OCI-LY3 (cell line): ENCODE measurements around the gene ORC3.
"Not testable (repeated sequence)": the region's sequence is repeated elsewhere in the genome, so short reads cannot be mapped to it uniquely, and the experiment has no call there.

Experiments
- H2AFZ ChIP-seq: fragments of 200-600, 300-600 bp; shearing (Covaris generic); 2 replicates; pipeline ENCODE4 v1.6.0; 2014; ENCODE audit warnings: antibody characterized with exemption, low read depth, low read length
- H3K27ac ChIP-seq: fragments of 200-600, 300-600 bp; sonication (generic); 2 replicates; pipeline ENCODE4 v1.5.1; 2014; ENCODE audit warnings: mild to moderate bottlenecking, low read length, moderate library complexity, mixed read lengths
- H3K27me3 ChIP-seq: fragments of 200-600, 300-600 bp; sonication (generic); 2 replicates; pipeline ENCODE4 v1.6.1; 2014; ENCODE audit warnings: low read depth, low read length, mixed read lengths
- H3K36me3 ChIP-seq: fragments of 200-600, 300-600 bp; sonication (generic); replicated peaks from 2 replicates; pipeline ENCODE3; 2014; ENCODE audit warnings: low read depth, low read length, mixed read lengths
- H3K4me1 ChIP-seq: fragments of 300-600, 200-600 bp; sonication (generic); 2 replicates; pipeline ENCODE4 v1.6.1; 2014; ENCODE audit warnings: low read length, mixed read lengths
- H3K4me2 ChIP-seq: fragments of 200-600, 300-600 bp; sonication (generic); 2 replicates; pipeline ENCODE4 v1.6.1; 2014; ENCODE audit warnings: low read length, mixed read lengths
- H3K4me3 ChIP-seq: fragments of 300-600, 200-600 bp; sonication (generic); 2 replicates; pipeline ENCODE4 v1.5.1; 2014; ENCODE audit warnings: antibody characterized with exemption, mild to moderate bottlenecking, low read length, moderate library complexity
- H3K79me2 ChIP-seq: fragments of 300-600, 200-600 bp; shearing (Covaris generic); 2 replicates; pipeline ENCODE4 v1.6.1; 2014; ENCODE audit warnings: mild to moderate bottlenecking, low read length, mixed read lengths
- H3K9ac ChIP-seq: fragments of 300-600, 200-600 bp; shearing (Covaris generic); 2 replicates; pipeline ENCODE4 v1.6.0; 2014; ENCODE audit warnings: mild to moderate bottlenecking, low read length, moderate library complexity
- H3K9me3 ChIP-seq: fragments of 200-600, 300-600 bp; shearing (Covaris generic); 2 replicates; pipeline ENCODE4 v1.6.1; 2014; ENCODE audit warnings: low read length, mixed read lengths; ENCODE audit not compliant: insufficient read depth
- H4K20me1 ChIP-seq: fragments of 200-600, 300-600 bp; sonication (generic); 2 replicates; pipeline ENCODE4 v1.6.1; 2016; ENCODE audit warnings: low read length, mixed read lengths; ENCODE audit not compliant: insufficient read depth
- EZH2phosphoT487 ChIP-seq: fragments of 200-600 bp; shearing (Covaris generic); IDR thresholded peaks from 2 replicates; pipeline ENCODE4 v1.6.1; 2018; ENCODE audit warnings: antibody characterized with exemption, mixed run types, low read depth
- TF ChIP-seq, protein P1 (sequence below): fragments of 200-600, 300-600 bp; sonication (generic); IDR thresholded peaks from 2 replicates; pipeline ENCODE4 v1.5.1; 2014; ENCODE audit warnings: antibody characterized with exemption, low read length, low read depth

ORC3 gene

DNA sequence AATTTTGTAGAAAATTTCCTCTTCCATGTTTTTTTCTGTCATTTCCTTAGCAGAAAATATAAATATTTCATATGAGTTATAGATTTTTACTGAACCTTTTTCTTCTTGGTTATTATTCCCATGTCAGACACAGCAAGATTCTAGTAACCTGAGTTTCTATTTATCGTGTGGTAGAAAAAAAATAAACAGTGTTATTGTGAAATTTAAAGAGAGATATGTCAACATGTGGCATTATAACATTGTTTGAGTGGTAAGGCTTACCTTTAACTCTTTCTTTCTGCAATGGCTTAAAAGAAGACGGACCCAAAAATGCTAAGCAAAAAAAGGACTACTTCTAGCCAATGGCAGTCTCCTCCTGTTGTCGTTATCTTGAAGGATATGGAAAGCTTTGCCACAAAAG, 18.9 kb downstream of the ORC3 start:
- no peaks in the 10 kb centered on the region for H3K27me3 ChIP-seq
- H3K36me3 ChIP-seq: peaks cover 7% of the 10 kb centered on the region
- no peaks in the 10 kb centered on the region for H3K79me2 ChIP-seq
- H2AFZ ChIP-seq: no peak overlapping the region
- H3K9ac ChIP-seq: no peak overlapping the region
- no peaks in the 10 kb centered on the region for H3K9me3 ChIP-seq
- H3K27ac ChIP-seq: no peak overlapping the region
- no peak for TF ChIP-seq EZH2phosphoT487
- TF ChIP-seq, protein P1, sequence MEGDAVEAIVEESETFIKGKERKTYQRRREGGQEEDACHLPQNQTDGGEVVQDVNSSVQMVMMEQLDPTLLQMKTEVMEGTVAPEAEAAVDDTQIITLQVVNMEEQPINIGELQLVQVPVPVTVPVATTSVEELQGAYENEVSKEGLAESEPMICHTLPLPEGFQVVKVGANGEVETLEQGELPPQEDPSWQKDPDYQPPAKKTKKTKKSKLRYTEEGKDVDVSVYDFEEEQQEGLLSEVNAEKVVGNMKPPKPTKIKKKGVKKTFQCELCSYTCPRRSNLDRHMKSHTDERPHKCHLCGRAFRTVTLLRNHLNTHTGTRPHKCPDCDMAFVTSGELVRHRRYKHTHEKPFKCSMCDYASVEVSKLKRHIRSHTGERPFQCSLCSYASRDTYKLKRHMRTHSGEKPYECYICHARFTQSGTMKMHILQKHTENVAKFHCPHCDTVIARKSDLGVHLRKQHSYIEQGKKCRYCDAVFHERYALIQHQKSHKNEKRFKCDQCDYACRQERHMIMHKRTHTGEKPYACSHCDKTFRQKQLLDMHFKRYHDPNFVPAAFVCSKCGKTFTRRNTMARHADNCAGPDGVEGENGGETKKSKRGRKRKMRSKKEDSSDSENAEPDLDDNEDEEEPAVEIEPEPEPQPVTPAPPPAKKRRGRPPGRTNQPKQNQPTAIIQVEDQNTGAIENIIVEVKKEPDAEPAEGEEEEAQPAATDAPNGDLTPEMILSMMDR: no peak
- no peaks in the 10 kb centered on the region for H4K20me1 ChIP-seq
- no peaks in the 10 kb centered on the region for H3K4me1 ChIP-seq
- H3K4me3 ChIP-seq: no peak overlapping the region
- no peak overlapping the region for H3K4me2 ChIP-seq

- not testable (repeated sequence) for H3K27ac ChIP-seq, H3K27me3 ChIP-seq, H3K79me2 ChIP-seq, H4K20me1 ChIP-seq, H3K4me3 ChIP-seq, H3K9me3 ChIP-seq, H3K9ac ChIP-seq, H3K36me3 ChIP-seq, H2AFZ ChIP-seq, H3K4me2 ChIP-seq, H3K4me1 ChIP-seq
Observed at GRCh38 chr6:87613018-87613417, 23.1 kb downstream of the ORC3 start.

GRCh38 chr6:87617405-87617804, 27.5 kb downstream of the ORC3 start:
- no peak overlapping the region for H3K4me2 ChIP-seq
- H3K9me3 ChIP-seq: no peaks in the 10 kb centered on the region
- TF ChIP-seq, protein P1: no peak

DNA sequence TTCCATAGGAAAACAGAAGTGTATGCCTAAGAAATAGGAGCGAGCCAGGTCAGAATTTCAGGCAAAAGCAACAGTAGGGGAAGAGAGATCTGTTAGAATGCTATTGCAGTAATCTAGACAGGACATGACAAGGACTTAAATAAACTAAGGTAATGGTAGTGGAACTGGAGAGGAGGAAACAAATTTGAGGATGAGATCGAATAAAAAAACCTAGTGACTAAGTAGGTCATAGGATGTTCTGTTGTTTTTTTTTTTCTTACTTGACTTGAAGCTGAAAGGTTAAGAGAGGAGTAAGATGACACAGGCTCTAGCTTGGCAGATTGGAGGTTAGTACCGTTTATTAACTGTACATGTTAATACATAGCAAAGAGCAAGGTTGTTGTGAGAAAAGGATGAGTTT, 28.6 kb downstream of the ORC3 start:
- Histone ChIP-seq H3K4me3 (no peak overlapping the region), H3K79me2 (no peaks in the 10 kb centered on the region), H3K27ac (no peak overlapping the region), H3K4me2 (no peak overlapping the region), H2AFZ (no peak overlapping the region), H3K27me3 (no peaks in the 10 kb centered on the region), H3K9ac (no peak overlapping the region), H3K9me3 (no peaks in the 10 kb centered on the region), H4K20me1 (no peaks in the 10 kb centered on the region), H3K4me1 (no peaks in the 10 kb centered on the region), H3K36me3 (no peaks in the 10 kb centered on the region)
- no peak for TF ChIP-seq EZH2phosphoT487
- TF ChIP-seq, protein P1: no peak

More at GRCh38 chr6:87617405-87617804, 27.5 kb downstream of the ORC3 start:
- Histone ChIP-seq H3K79me2 (no peaks in the 10 kb centered on the region), H3K27ac (no peak overlapping the region), H2AFZ (no peak overlapping the region), H4K20me1 (no peaks in the 10 kb centered on the region), H3K27me3 (no peaks in the 10 kb centered on the region), H3K4me1 (no peaks in the 10 kb centered on the region), H3K4me3 (no peak overlapping the region), H3K36me3 (peaks cover 4% of the 10 kb centered on the region), H3K9ac (no peak overlapping the region)

DNA sequence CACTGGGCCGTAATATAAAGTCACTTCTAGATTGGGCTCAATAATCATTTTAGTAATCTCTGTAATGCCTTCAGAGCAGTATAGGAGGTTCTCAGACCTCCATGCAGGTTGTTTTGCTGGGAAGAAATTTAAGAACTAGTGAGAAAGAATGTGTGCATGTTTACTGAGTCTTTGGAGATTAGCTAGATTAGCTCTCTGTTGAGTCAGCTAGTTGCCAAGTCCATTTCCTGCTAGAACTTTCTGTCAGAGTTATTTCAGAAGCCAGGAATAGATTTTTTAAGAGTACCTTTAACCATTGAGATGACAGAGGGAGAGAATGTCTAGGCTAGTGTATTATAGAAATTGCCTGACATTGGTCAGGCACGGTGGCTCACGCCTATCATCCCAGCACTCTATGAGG, 33.3 kb downstream of the ORC3 start:
- H4K20me1 ChIP-seq: no peaks in the 10 kb centered on the region
- no peaks in the 10 kb centered on the region for H3K36me3 ChIP-seq
- no peak overlapping the region for H2AFZ ChIP-seq
- H3K9me3 ChIP-seq: no peaks in the 10 kb centered on the region
- no peak overlapping the region for H3K9ac ChIP-seq
- H3K79me2 ChIP-seq: no peaks in the 10 kb centered on the region
- H3K27ac ChIP-seq: no peak overlapping the region
- H3K27me3 ChIP-seq: no peaks in the 10 kb centered on the region
- H3K4me2 ChIP-seq: no peak overlapping the region
- peaks cover 7% of the 10 kb centered on the region for H3K4me1 ChIP-seq
- no peak overlapping the region for H3K4me3 ChIP-seq
- TF ChIP-seq, protein P1: no peak
- TF ChIP-seq EZH2phosphoT487: no peak
